K562 treated with DMSO at 1 percent for 4 hours (cell line): ENCODE measurements around the gene AKR1C2. TPM values are rescaled to one million over a fixed set of nuclear protein-coding genes. Genes with fewer than 3 reads are reported as not detected.

Experiments used
- total RNA-seq: library from RNA; unstranded; fragments of 300-600 nt; gene quantifications from 2 replicates; pipeline ENCODE4 v1.2.3, GENCODE V29; 2022; ENCODE audit not compliant: insufficient read depth

AKR1C2 gene
- 44.2 and 77.4 TPM in 2 replicates for total RNA-seq

DNA sequence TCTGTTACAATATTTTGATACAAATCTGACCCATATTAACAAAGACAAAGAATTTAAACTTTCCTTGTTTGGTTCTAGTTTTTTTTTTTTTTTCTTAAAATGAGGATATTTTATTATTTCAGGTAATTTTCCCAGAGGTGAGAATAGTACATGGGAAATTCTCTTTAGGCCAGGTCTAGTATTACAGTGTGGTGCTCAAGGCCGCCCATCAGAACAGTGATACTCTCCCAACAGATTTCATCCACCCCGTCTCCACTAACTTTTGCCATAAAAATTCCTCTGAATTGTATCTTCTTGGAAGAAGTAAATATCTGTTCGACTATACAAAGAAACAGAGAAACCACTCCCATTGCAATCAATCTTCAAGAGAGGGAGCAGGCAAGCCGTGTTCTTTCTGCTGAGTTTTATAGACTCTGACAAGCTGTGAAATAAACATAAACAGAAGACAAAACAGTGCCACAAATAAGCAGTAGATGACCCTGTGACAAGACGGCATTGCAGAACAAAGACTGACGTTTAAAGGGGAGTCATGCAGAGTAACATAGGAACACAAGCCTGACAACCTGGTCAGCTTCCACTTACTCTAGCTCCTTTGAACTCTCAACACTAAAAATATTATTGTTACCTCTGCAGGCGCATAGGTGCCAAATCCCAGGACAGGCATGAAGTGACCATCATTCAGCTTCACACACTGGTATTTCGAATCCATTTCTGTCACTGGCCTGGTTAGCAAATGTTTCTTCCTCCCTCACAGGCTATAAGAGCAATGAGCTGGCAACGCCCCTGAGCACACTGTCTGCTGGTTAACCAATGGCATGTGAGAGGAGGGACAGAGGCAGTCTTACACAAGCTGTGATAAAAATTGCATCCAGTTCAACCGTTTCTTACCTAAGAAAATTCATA, at the start of gene AKR1C2:
AKR1C2 (minus strand) TSS at position 731 of the 903 bp plus-strand sequence; CDS start at position 709, 22 bp downstream.

DNA sequence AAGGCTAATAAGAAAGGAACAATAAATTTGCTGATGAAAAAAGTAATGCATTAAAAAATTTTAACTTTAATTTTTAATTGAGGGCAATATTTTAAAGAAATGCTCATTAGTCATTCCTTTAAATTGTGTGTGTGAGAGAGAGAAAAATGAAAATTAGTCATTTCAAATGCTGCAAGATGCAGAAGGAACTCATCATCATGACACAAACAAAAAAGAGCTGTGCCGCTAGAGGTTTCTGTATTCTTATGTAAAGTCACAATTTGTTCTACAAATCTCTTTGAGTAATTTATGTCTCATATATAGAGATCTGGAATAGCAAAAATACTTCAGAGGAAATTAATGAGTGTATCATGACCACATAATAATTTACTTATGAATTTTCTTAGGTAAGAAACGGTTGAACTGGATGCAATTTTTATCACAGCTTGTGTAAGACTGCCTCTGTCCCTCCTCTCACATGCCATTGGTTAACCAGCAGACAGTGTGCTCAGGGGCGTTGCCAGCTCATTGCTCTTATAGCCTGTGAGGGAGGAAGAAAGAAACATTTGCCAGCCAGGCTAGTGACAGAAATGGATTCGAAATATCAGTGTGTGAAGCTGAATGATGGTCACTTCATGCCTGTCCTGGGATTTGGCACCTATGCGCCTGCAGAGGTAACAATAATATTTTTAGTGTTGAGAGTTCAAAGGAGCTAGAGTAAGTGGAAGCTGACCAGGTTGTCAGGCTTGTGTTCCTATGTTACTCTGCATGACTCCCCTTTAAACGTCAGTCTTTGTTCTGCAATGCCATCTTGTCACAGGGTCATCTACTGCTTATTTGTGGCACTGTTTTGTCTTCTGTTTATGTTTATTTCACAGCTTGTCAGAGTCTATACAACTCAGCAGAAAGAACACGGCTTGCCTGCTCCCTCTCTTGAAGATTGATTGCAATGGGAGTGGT, 40.5 kb downstream of the AKR1C2 start, which contains the start of gene AKR1C1:
AKR1C1 (plus strand) TSS at position 540 of the 939 bp plus-strand sequence; CDS start at position 570, 30 bp downstream.

Other genes starting within 250 kb of the AKR1C2 start
- gene AKR1E2, start 177.7 kb downstream of the AKR1C2 start, total RNA-seq = 7.6 and 10.5 TPM in 2 replicates
- gene AKR1C1, start 40.4 kb downstream of the AKR1C2 start, total RNA-seq = 107 and 184 TPM in 2 replicates
- gene AKR1C3, start 90.6 kb upstream of the AKR1C2 start, total RNA-seq = 8.1 and 29.1 TPM in 2 replicates
- not detected in 2 replicates for gene AKR1C8, start 181.3 kb upstream of the AKR1C2 start, total RNA-seq
- gene AKR1C4, start 193.0 kb upstream of the AKR1C2 start, total RNA-seq = not detected in 2 replicates